ENCODE data around the gene LBP. TPM values are rescaled to one million over a fixed set of nuclear protein-coding genes. Genes with fewer than 3 reads are reported as not detected.

Gene LBP
- total and polyA plus RNA-seq, 10 of the 15 experiments (the other 5 are each of a cell fraction or from before 2014, with no cell fraction given): 0.04 to 0.10 TPM; not detected in 8

- no peaks in the 10 kb centered on the region; the same call in 2 of the 3 replicates for H3K9me3 ChIP-seq (replicated peaks; ENCODE audit: control insufficient read depth, insufficient read depth, low read length)
- H3K4me3 ChIP-seq: no peak overlapping the region
- no peaks in the 10 kb centered on the region for H3K27me3 ChIP-seq (replicated peaks in 1 of 2; ENCODE audit: control insufficient read depth in 2 of 2, insufficient read depth in 2 of 2, low read length in 1 of 2)
- H3K4me2 ChIP-seq (ENCODE audit: control insufficient read depth, insufficient read depth): no peak overlapping the region
- H2AFZ ChIP-seq (ENCODE audit: control insufficient read depth, low read depth, low read length): no peak overlapping the region
- ChIA-PET POLR2A (no interaction called here), CTCF (interaction anchor here (1.5 kb wide), 1 partner anchor 19 kb away, joined by 3 read pairs; no protein-coding TSS in a partner anchor), RAD21 (ENCODE audit: unreplicated experiment) (no interaction called here), SMC1A (ENCODE audit: uncharacterized antibody, unreplicated experiment) (no interaction called here)
- in situ Hi-C loops (cut with MboI) (no loop called here), intact Hi-C loops (cut with micrococcal nuclease; ENCODE audit: unreplicated experiment) (no loop called here)
- no peak overlapping the region for H3K9ac ChIP-seq (ENCODE audit: control insufficient read depth, insufficient read depth, low read length)
- BruUV-seq (replicated peaks): no TSS peak
- 8% methylated on average over 3 of the region's 3 CpGs for WGBS (ENCODE audit: insufficient coverage, insufficient replicate concordance, low lambda C conversion rate, missing lambda C conversion rate)
- TF ChIP-seq CEBPZ (IDR thresholded peaks at IDR 0.05; ENCODE audit: low read depth, low read length) (no peak), RCOR1 (conservative IDR thresholded peaks at IDR 0.05; ENCODE audit: low read depth, low read length) (no peak), MEF2B (IDR thresholded peaks at IDR 0.05; ENCODE audit: partially characterized antibody, poor library complexity, severe bottlenecking) (no peak), PAX8 (IDR thresholded peaks at IDR 0.05) (no peak), IRF3 (IDR thresholded peaks at IDR 0.05) (no peak), HSF1 (IDR thresholded peaks at IDR 0.05; ENCODE audit: low read depth, low read length) (no peak), SIX5 (IDR thresholded peaks at IDR 0.05; ENCODE audit: low read depth, low read length, severe bottlenecking) (no peak), ZNF207 (IDR thresholded peaks at IDR 0.05; ENCODE audit: borderline replicate concordance) (no peak), EP300 (IDR thresholded peaks at IDR 0.05; ENCODE audit: borderline replicate concordance in 1 of 2, control insufficient read depth in 1 of 2, low read depth in 2 of 2, low read length in 2 of 2) (no peak)
- H3K4me1 ChIP-seq (ENCODE audit: control insufficient read depth, insufficient read depth, low read length): no peaks in the 10 kb centered on the region
- H4K20me1 ChIP-seq (ENCODE audit: control insufficient read depth, insufficient read depth): no peaks in the 10 kb centered on the region
- H3K36me3 ChIP-seq (ENCODE audit: control insufficient read depth in 2 of 2, insufficient read depth in 2 of 2, low read length in 1 of 2): no peaks in the 10 kb centered on the region
- FAIRE-seq: no peak
- no peak overlapping the region for H3K27ac ChIP-seq (ENCODE audit: control insufficient read depth, insufficient read depth)
- ATAC-seq: no peak
- DNase-seq (ENCODE audit: low read depth, low spot score): no peak
- H3K79me2 ChIP-seq (ENCODE audit: control insufficient read depth, insufficient read depth, low read length): no peaks in the 10 kb centered on the region
Observed at GRCh38 chr20:38325167-38325566, 21.1 kb upstream of the LBP start.

All from GM12878 (cell line).